ENCODE data around the gene C11orf54. TPM values are rescaled to one million over a fixed set of nuclear protein-coding genes. Genes with fewer than 3 reads are reported as not detected.

C11orf54 gene
- total and polyA plus RNA-seq, 10 of the 15 experiments (the other 5 are each of a cell fraction or from before 2014, with no cell fraction given) = 15.1 to 32.3 (median 26.8) TPM

DNA sequence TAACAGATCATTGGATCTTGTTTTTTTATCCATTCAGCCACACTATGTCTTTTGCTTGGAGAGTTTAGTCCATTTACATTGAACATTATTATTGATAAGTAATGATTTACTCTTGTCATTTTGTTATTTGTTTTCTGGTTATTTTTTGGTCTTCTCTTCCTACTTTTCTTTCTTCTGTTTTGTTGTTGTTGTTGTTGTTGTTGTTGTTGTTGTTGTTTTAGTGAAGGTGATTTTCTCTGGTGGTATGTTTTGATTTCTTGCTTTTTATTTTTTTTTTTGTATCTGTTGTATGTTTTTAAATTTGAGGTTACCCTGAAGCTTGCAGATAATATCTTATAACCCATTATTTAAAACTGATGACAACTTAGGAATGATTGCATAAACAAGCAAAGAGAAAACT is 28.8 kb upstream of the C11orf54 start:
- Histone ChIP-seq H3K9ac (ENCODE audit: control insufficient read depth, insufficient read depth, low read length) (no peak overlapping the region), H3K27me3 (replicated peaks in 1 of 2; ENCODE audit: control insufficient read depth in 2 of 2, insufficient read depth in 2 of 2, low read length in 1 of 2) (no peaks in the 10 kb centered on the region), H4K20me1 (ENCODE audit: control insufficient read depth, insufficient read depth) (no peaks in the 10 kb centered on the region), H3K4me3 (no peak overlapping the region), H3K4me1 (ENCODE audit: control insufficient read depth, insufficient read depth, low read length) (peaks cover 3% of the 10 kb centered on the region), H3K36me3 (ENCODE audit: control insufficient read depth in 2 of 2, insufficient read depth in 2 of 2, low read length in 1 of 2) (peaks cover 10 to 40% of the 10 kb centered on the region in 2 experiments), H3K4me2 (ENCODE audit: control insufficient read depth, insufficient read depth) (no peak overlapping the region), H2AFZ (ENCODE audit: control insufficient read depth, low read depth, low read length) (no peak overlapping the region), H3K79me2 (ENCODE audit: control insufficient read depth, insufficient read depth, low read length) (peaks cover 2% of the 10 kb centered on the region), H3K9me3 (replicated peaks; ENCODE audit: control insufficient read depth, insufficient read depth, low read length) (peaks cover 15% of the 10 kb centered on the region), H3K27ac (ENCODE audit: control insufficient read depth, insufficient read depth) (no peak overlapping the region)
- ChIA-PET SMC1A (ENCODE audit: uncharacterized antibody, unreplicated experiment) (interaction anchor here (1.2 kb wide), 1 partner anchor 12 kb away, joined by 5 read pairs; no protein-coding TSS in a partner anchor), CTCF (interaction anchor here (1.1 kb wide), 1 partner anchor 26 kb away, joined by 3 read pairs; no protein-coding TSS in a partner anchor), POLR2A (no interaction called here), RAD21 (ENCODE audit: unreplicated experiment) (no interaction called here)
- intact Hi-C loops (cut with micrococcal nuclease; ENCODE audit: unreplicated experiment) = no loop called here
- TF ChIP-seq EED (IDR thresholded peaks at IDR 0.05; ENCODE audit: low read depth) (no peak), SRF (IDR thresholded peaks at IDR 0.05; ENCODE audit: low read depth in 2 of 2, low read length in 2 of 2) (no peak), RFX5 (IDR thresholded peaks at IDR 0.05; ENCODE audit: low read depth, low read length) (no peak), FOXK2 (IDR thresholded peaks at IDR 0.05) (no peak), CREM (IDR thresholded peaks at IDR 0.05; ENCODE audit: low read depth) (no peak), ASH2L (IDR thresholded peaks at IDR 0.05; ENCODE audit: borderline replicate concordance, low read depth) (no peak)
- TF ChIP-seq, protein P1, sequence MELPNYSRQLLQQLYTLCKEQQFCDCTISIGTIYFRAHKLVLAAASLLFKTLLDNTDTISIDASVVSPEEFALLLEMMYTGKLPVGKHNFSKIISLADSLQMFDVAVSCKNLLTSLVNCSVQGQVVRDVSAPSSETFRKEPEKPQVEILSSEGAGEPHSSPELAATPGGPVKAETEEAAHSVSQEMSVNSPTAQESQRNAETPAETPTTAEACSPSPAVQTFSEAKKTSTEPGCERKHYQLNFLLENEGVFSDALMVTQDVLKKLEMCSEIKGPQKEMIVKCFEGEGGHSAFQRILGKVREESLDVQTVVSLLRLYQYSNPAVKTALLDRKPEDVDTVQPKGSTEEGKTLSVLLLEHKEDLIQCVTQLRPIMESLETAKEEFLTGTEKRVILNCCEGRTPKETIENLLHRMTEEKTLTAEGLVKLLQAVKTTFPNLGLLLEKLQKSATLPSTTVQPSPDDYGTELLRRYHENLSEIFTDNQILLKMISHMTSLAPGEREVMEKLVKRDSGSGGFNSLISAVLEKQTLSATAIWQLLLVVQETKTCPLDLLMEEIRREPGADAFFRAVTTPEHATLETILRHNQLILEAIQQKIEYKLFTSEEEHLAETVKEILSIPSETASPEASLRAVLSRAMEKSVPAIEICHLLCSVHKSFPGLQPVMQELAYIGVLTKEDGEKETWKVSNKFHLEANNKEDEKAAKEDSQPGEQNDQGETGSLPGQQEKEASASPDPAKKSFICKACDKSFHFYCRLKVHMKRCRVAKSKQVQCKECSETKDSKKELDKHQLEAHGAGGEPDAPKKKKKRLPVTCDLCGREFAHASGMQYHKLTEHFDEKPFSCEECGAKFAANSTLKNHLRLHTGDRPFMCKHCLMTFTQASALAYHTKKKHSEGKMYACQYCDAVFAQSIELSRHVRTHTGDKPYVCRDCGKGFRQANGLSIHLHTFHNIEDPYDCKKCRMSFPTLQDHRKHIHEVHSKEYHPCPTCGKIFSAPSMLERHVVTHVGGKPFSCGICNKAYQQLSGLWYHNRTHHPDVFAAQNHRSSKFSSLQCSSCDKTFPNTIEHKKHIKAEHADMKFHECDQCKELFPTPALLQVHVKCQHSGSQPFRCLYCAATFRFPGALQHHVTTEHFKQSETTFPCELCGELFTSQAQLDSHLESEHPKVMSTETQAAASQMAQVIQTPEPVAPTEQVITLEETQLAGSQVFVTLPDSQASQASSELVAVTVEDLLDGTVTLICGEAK (IDR thresholded peaks at IDR 0.05; ENCODE audit: borderline replicate concordance) = no peak
- TF ChIP-seq, protein P2, sequence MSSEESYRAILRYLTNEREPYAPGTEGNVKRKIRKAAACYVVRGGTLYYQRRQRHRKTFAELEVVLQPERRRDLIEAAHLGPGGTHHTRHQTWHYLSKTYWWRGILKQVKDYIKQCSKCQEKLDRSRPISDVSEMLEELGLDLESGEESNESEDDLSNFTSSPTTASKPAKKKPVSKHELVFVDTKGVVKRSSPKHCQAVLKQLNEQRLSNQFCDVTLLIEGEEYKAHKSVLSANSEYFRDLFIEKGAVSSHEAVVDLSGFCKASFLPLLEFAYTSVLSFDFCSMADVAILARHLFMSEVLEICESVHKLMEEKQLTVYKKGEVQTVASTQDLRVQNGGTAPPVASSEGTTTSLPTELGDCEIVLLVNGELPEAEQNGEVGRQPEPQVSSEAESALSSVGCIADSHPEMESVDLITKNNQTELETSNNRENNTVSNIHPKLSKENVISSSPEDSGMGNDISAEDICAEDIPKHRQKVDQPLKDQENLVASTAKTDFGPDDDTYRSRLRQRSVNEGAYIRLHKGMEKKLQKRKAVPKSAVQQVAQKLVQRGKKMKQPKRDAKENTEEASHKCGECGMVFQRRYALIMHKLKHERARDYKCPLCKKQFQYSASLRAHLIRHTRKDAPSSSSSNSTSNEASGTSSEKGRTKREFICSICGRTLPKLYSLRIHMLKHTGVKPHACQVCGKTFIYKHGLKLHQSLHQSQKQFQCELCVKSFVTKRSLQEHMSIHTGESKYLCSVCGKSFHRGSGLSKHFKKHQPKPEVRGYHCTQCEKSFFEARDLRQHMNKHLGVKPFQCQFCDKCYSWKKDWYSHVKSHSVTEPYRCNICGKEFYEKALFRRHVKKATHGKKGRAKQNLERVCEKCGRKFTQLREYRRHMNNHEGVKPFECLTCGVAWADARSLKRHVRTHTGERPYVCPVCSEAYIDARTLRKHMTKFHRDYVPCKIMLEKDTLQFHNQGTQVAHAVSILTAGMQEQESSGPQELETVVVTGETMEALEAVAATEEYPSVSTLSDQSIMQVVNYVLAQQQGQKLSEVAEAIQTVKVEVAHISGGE (CRISPR knock-in tag; IDR thresholded peaks at IDR 0.05) = no peak
- TF ChIP-seq, protein P3, sequence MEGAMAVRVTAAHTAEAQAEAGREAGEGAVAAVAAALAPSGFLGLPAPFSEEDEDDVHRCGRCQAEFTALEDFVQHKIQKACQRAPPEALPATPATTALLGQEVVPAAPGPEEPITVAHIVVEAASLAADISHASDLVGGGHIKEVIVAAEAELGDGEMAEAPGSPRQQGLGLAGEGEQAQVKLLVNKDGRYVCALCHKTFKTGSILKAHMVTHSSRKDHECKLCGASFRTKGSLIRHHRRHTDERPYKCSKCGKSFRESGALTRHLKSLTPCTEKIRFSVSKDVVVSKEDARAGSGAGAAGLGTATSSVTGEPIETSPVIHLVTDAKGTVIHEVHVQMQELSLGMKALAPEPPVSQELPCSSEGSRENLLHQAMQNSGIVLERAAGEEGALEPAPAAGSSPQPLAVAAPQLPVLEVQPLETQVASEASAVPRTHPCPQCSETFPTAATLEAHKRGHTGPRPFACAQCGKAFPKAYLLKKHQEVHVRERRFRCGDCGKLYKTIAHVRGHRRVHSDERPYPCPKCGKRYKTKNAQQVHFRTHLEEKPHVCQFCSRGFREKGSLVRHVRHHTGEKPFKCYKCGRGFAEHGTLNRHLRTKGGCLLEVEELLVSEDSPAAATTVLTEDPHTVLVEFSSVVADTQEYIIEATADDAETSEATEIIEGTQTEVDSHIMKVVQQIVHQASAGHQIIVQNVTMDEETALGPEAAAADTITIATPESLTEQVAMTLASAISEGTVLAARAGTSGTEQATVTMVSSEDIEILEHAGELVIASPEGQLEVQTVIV (IDR thresholded peaks at IDR 0.05; ENCODE audit: borderline replicate concordance, partially characterized antibody) = no peak
- DNase-seq (ENCODE audit: low read depth, low spot score) = no peak
- FAIRE-seq = no peak
- BruUV-seq (replicated peaks) = no TSS peak
- ATAC-seq = no peak
- in situ Hi-C loops (cut with MboI) = no loop called here
